Skeletal muscle satellite cell (primary cell): ENCODE data around the gene CCDC70.

Source experiments
- H3K27me3 ChIP-seq: 2 replicates; pipeline ENCODE4 v1.7.0; 2013; ENCODE audit warnings: low read length; ENCODE audit not compliant: control insufficient read depth, insufficient read depth
- H3K36me3 ChIP-seq: 2 replicates; pipeline ENCODE4 v1.7.0; 2013; ENCODE audit warnings: mild to moderate bottlenecking, control low read depth, low read length; ENCODE audit not compliant: insufficient read depth
- H3K4me1 ChIP-seq: 2 replicates; pipeline ENCODE4 v1.7.0; 2013; ENCODE audit warnings: low read length; ENCODE audit not compliant: control insufficient read depth, insufficient read depth
- H3K4me2 ChIP-seq: 2 replicates; pipeline ENCODE4 v1.7.0; 2013; ENCODE audit warnings: mild to moderate bottlenecking, low read length
- H3K4me3 ChIP-seq: 2 replicates; pipeline ENCODE4 v1.7.0; 2013; ENCODE audit warnings: low read length
- H3K9ac ChIP-seq: 2 replicates; pipeline ENCODE4 v1.7.0; 2013; ENCODE audit warnings: mild to moderate bottlenecking, low read depth, low read length, moderate library complexity
- H3K9me3 ChIP-seq: replicated peaks from 2 replicates; pipeline ENCODE4 v1.7.0; 2013; ENCODE audit warnings: mild to moderate bottlenecking, control low read depth, low read length

CCDC70 gene

DNA sequence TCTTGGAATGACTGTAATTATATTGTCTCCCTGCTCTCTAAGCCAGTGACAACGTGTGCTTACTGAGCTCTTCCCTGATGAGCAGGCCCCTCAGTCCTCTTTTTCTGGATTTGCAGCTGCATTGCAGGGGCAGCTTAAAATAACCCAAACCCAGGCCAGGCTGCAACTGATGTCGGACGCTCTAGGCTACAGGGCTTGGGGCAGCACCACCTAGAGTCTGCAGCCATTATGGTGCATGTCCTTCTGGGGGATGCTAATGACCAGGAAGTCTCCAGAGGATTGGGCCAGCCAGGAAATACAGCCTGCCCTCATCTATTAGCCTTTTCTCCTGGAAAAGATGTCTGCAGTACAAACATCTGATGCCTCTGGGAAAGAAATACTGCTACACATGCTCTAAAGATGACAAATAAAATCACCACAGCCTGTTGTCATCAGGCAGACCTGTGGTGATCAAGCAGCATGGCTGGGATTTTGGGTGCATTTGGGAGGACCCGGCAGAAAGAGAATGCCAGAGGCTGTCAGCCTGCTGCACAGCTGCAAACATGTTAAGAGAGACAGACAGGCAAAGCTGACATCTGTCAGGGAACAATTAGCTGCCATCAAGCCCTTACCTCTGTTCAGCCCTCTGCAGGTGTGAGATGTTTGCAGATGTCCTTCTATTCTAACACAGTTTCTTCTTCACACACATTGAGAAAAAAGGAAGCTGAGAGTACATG lies 51.8 kb downstream of the CCDC70 start:
- Histone ChIP-seq H3K27me3 (peaks cover 51% of the 10 kb centered on the region), H3K4me3 (no peak overlapping the region), H3K9me3 (no peaks in the 10 kb centered on the region), H3K4me2 (no peak overlapping the region), H3K9ac (no peak overlapping the region), H3K36me3 (no peaks in the 10 kb centered on the region), H3K4me1 (no peaks in the 10 kb centered on the region)

DNA sequence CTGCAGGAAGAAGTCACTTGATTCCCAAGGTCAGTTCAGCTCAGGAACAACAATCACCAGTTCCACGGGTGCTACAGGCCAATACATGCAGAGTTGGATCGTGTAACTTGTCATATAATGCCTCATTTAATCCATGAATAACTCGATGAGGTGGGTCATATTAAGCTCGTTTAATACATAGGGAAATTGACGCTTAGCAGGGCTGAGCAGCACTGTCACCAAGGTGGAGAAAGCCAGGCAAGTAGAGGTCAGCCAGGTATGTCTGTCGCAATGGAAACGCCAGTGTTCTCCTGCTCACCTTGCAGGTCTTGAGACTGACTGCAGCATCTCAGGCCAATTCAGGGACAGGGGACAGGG lies 52.3 kb downstream of the CCDC70 start:
- Histone ChIP-seq H3K9me3 (no peaks in the 10 kb centered on the region), H3K27me3 (peaks cover 51% of the 10 kb centered on the region), H3K4me3 (no peak overlapping the region), H3K9ac (no peak overlapping the region), H3K36me3 (no peaks in the 10 kb centered on the region), H3K4me1 (no peaks in the 10 kb centered on the region), H3K4me2 (no peak overlapping the region)
